GM18502 (cell line): ENCODE results near the gene CTPS1.
A peak's percentile ranks its signal among the peaks of the same experiment; 100 is the strongest.

Experiments
- ATAC-seq: cut with Tn5 transposase; IDR thresholded peaks from one replicate; pipeline ENCODE4 v1.9.1; 2021; ENCODE audit warnings: mild to moderate bottlenecking; ENCODE audit not compliant: unreplicated experiment, poor library complexity

CTPS1 gene

GRCh38 chr1:40965531-40965930 is 14.0 kb upstream of the CTPS1 start:
- ATAC-seq = no peak

DNA sequence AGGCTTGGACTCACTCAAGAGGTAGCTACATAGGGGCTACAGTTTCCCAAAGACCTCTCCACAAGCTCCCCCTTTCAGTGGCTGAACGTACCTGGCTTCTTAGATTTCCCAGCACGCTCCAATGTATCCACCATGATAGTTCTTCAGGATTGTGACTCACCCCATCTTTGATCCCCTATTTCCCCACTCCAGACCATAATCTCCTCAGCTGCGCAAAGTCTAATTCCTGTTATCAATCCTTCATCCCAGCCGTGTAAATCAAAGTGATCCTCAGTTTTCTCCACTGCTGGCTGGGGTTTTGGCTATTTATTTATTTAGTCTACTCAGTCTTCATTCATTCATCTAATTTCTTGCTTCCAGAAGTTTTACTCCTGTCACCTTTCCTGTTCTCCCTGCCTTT is 13.1 kb upstream of the CTPS1 start:
- no peak for ATAC-seq

GRCh38 chr1:40969445-40969844 is 10.1 kb upstream of the CTPS1 start:
- ATAC-seq = no peak

- no peak for ATAC-seq
These were observed 7.5 kb upstream of the CTPS1 start for GRCh38 chr1:40971966-40972365.

GRCh38 chr1:40973912-40974311 is 5.6 kb upstream of the CTPS1 start:
- ATAC-seq = no peak

DNA sequence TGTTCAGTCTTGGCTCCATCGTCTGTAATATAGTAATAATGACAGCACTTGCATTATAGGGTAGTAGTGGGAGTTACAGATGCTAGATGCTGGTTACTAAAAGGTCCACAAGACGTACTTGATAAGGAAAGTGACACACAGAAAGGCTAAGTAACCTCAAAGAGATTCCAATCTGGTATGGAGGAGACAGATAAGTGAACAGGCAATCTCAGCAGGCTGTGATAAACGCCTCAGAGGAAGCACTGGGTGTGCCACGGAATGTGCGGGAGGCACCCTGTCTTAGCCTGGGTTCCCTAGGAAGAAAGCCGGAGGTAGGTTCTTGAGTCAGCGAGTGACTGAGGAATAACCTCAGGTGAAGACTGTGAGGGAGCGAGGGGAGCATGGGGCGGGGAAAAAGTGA is 4.6 kb upstream of the CTPS1 start:
- no peak for ATAC-seq

- no peak for ATAC-seq
These were observed 2.4 kb upstream of the CTPS1 start for GRCh38 chr1:40976952-40977690.

- no peak for ATAC-seq
These were observed 1.8 kb upstream of the CTPS1 start for GRCh38 chr1:40977716-40978115.

- ATAC-seq = no peak
These were observed 633 bp upstream of the CTPS1 start for GRCh38 chr1:40978886-40979240.

DNA sequence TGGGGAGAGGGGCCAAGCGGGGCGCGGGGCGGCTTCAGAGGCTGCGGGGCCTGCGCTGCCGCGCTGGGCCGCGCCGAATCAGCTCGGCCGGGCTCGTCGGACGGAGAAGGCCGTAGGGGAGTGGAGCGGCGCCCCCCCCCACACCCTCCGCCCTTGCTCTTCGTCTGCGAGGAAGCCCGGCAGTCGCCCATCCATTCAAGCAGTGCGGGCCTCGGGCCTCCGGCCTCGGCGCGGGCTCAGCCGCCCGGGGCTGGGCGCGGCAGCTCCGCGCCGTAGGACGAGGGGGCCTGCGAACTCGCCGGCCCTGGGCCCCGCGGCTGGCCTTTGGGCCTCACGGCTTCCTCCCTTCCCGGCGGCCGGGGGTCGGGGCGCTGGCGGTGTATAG is 564 bp downstream of the CTPS1 start:
- ATAC-seq = peak; percentile 28

DNA sequence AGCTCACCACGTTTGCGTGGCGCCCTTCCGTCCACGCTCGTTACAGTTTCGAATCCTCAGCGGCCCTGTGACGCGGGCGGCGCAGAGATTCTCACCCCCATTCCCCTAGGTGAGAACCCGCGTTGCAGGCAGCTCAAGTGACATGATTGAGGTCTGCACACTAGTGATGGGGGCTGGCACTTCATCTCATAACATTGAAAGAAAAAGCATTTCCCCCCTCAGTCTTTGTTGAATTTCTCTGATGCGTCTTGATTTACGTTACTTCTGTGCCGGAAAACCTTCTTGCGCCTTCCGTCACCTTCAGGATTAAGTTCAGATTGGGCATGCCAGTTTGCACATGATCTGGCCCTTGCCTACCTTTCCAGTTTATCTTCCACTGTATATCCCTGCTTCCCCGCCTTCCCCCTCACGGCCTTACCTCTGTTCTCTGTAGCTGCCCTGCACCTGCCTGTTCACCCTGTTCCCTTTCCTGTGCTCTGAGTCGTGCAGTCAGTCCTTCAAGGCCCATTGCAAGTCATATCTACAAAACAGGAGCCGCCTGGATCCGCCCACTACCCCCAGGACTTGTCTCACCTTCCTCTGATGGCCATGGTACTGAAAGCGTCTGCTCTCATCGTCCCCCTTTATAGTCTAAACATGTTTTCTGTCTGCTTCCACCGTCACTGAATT is 1.1 kb downstream of the CTPS1 start:
- no peak for ATAC-seq

- no peak for ATAC-seq
These were observed 2.4 kb downstream of the CTPS1 start for GRCh38 chr1:40981691-40982448.

GRCh38 chr1:40982721-40983120 is 3.2 kb downstream of the CTPS1 start:
- ATAC-seq = no peak

- ATAC-seq = no peak
These were observed 3.8 kb downstream of the CTPS1 start for GRCh38 chr1:40983286-40983685.

DNA sequence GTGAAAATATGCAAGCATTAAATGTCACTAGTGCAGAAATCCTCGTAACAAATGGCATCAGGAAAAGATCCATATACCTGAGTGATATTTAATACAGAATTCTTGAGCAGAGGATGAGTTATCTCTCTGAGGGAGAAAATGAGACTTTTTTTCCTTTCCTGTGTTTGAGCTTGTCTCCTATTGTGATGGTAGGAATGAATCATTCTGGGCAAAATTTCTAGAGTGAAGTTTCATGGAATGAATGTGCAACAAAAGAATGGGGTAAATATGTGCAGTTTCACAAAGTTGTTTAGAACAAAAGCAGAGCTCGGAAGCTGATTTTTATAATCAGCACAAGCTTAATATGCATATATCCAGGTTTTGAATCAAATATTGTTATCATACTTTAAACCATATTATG is 4.6 kb downstream of the CTPS1 start:
- ATAC-seq = no peak

DNA sequence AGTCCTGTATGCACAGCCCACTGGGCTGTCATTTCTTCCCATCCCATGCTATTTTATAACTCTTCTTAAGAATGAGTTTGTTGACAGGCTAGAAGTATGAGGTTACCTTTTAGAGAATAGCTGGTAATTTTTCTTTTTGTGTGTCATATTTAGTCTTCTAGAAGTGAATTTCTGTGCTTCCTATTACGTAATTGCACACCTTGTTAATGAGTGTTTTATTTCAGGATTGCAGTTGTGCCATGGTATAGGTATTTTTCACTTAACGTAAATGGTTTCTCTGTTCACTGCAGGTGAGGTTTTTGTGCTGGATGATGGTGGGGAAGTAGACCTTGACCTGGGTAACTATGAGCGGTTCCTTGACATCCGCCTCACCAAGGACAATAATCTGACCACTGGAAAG is 5.0 kb downstream of the CTPS1 start:
- ATAC-seq = no peak

- ATAC-seq = no peak
These were observed 5.7 kb downstream of the CTPS1 start for GRCh38 chr1:40985161-40985560.

- no peak for ATAC-seq
These were observed 6.4 kb downstream of the CTPS1 start for GRCh38 chr1:40985875-40986274.

- no peak for ATAC-seq
These were observed 6.9 kb downstream of the CTPS1 start for GRCh38 chr1:40986328-40986783.

- no peak for ATAC-seq
These were observed 7.5 kb downstream of the CTPS1 start for GRCh38 chr1:40986956-40987355.
